Measurements from ENCODE around the gene TBC1D2. TPM values are rescaled to one million over a fixed set of nuclear protein-coding genes. Genes with fewer than 3 reads are reported as not detected.

The TBC1D2 gene
- total RNA-seq, 3 donors from 2014 or later (not counting 1 experiment from before 2014, with no cell fraction given): 5.0 to 8.9 (median 7.0) TPM

GRCh38 chr9:98295824-98296223, 40.4 kb upstream of the TBC1D2 start:
- H3K27me3 ChIP-seq (ENCODE audit: control insufficient read depth, insufficient read depth, low read length): no peaks in the 10 kb centered on the region
- ATAC-seq: no peak
- H3K9me3 ChIP-seq (ENCODE audit: control insufficient read depth, insufficient read depth, low read length): no peaks in the 10 kb centered on the region
- WGBS (ENCODE audit: insufficient coverage): 88% methylated on average over 3 of the region's 6 CpGs
- no peaks in the 10 kb centered on the region for H3K9me3 Mint-ChIP-seq
- no peak overlapping the region for H3K4me3 ChIP-seq (ENCODE audit: low read length)
- no peak overlapping the region for H3K27ac Mint-ChIP-seq
- H3K36me3 ChIP-seq (ENCODE audit: control insufficient read depth, insufficient read depth, low read length): no peaks in the 10 kb centered on the region
- no peak overlapping the region for H3K27ac ChIP-seq (ENCODE audit: low read length)
- H3K36me3 Mint-ChIP-seq: no peaks in the 10 kb centered on the region
- TF ChIP-seq CTCF (IDR thresholded peaks at IDR 0.05): no peak
- H3K4me1 ChIP-seq (ENCODE audit: control insufficient read depth, insufficient read depth, low read length): no peaks in the 10 kb centered on the region
- DNase-seq: no peak
- no peak overlapping the region for H3K4me3 Mint-ChIP-seq
- no peaks in the 10 kb centered on the region for H3K4me1 Mint-ChIP-seq
- peaks cover 4 to 12% of the 10 kb centered on the region in 2 donors for H3K27me3 Mint-ChIP-seq (ENCODE audit: low read depth in 2 of 2)
- intact Hi-C loops (cut with micrococcal nuclease): no loop called here

- no peak overlapping the region for H3K4me3 Mint-ChIP-seq
- no peak for TF ChIP-seq CTCF (IDR thresholded peaks at IDR 0.05)
- H3K36me3 Mint-ChIP-seq: no peaks in the 10 kb centered on the region
- WGBS (ENCODE audit: insufficient coverage): 74% methylated on average over 5 of the region's 5 CpGs
- H3K4me1 Mint-ChIP-seq: no peaks in the 10 kb centered on the region
- Histone ChIP-seq H3K4me3 (ENCODE audit: low read length) (no peak overlapping the region), H3K27ac (ENCODE audit: low read length) (no peak overlapping the region), H3K4me1 (ENCODE audit: control insufficient read depth, insufficient read depth, low read length) (no peaks in the 10 kb centered on the region), H3K9me3 (ENCODE audit: control insufficient read depth, insufficient read depth, low read length) (no peaks in the 10 kb centered on the region), H3K36me3 (ENCODE audit: control insufficient read depth, insufficient read depth, low read length) (no peaks in the 10 kb centered on the region), H3K27me3 (ENCODE audit: control insufficient read depth, insufficient read depth, low read length) (no peaks in the 10 kb centered on the region)
- no peaks in the 10 kb centered on the region for H3K9me3 Mint-ChIP-seq
- intact Hi-C loops (cut with micrococcal nuclease): no loop called here
- H3K27me3 Mint-ChIP-seq (ENCODE audit: low read depth in 2 of 2): peaks cover 7 to 12% of the 10 kb centered on the region in 2 donors
- ATAC-seq (no peak), DNase-seq (no peak)
- H3K27ac Mint-ChIP-seq: no peak overlapping the region
Observed at GRCh38 chr9:98291820-98292219, 36.4 kb upstream of the TBC1D2 start.

DNA sequence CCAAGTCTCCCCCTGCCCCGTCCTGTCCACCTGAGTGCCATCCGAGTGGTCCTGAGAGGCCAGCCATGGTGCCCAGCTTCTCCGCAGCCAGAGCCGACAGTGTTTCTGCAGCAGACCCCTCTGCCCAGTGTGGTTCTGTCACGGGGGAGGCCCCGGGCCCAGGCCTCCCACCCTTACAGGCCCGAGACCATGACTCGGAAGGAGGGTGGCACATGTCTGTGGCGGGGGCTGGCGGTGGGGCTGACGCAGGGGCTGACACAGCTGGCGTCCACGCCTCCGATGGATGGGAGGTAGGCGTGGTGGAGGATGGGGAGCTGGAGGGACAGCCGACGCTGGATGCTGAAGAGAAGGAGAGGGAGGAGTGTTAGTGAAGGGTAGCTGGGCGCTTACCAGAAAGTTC, 35.0 kb upstream of the TBC1D2 start:
- DNase-seq: no peak
- Histone ChIP-seq H3K4me1 (ENCODE audit: control insufficient read depth, insufficient read depth, low read length) (no peaks in the 10 kb centered on the region), H3K9me3 (ENCODE audit: control insufficient read depth, insufficient read depth, low read length) (no peaks in the 10 kb centered on the region), H3K27me3 (ENCODE audit: control insufficient read depth, insufficient read depth, low read length) (no peaks in the 10 kb centered on the region), H3K36me3 (ENCODE audit: control insufficient read depth, insufficient read depth, low read length) (no peaks in the 10 kb centered on the region), H3K27ac (ENCODE audit: low read length) (no peak overlapping the region), H3K4me3 (ENCODE audit: low read length) (no peak overlapping the region)
- no peaks in the 10 kb centered on the region for H3K9me3 Mint-ChIP-seq
- peaks cover 7 to 12% of the 10 kb centered on the region in 2 donors for H3K27me3 Mint-ChIP-seq (ENCODE audit: low read depth in 2 of 2)
- TF ChIP-seq CTCF (IDR thresholded peaks at IDR 0.05): no peak
- H3K4me3 Mint-ChIP-seq: no peak overlapping the region
- no peak for ATAC-seq
- no peaks in the 10 kb centered on the region for H3K4me1 Mint-ChIP-seq
- intact Hi-C loops (cut with micrococcal nuclease): no loop called here
- WGBS (ENCODE audit: insufficient coverage): 91% methylated on average over 18 of the region's 18 CpGs
- no peaks in the 10 kb centered on the region for H3K36me3 Mint-ChIP-seq
- no peak overlapping the region for H3K27ac Mint-ChIP-seq

DNA sequence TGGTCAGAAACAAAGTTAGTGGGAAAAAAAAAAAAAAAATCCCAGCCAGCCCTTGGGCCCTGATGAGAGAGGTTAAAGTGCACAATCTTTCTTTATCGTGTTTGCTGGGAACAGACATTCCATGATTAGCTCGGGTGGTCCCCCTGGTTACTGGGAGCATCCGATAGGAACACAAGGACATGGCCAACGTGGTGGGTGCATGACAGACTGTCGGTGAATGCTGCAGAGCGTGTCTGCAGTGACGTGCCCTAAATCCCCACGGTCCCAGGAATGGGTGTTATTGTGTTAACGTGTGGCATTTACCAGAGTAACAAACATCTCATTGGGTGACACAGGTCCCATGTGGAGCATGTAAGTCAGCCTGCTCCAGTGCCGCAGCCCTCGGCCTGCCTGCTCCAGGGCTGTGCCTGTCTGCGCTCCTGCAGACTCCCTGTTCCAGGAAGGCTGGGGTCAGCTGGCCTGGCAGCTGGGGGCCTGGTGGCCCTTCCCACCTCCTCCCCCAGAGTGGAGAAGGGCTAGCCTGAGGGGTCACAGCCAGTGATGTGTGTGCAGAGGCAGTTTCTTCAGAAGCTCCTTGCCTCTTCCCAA, 34.3 kb upstream of the TBC1D2 start:
- intact Hi-C loops (cut with micrococcal nuclease): no loop called here
- Histone ChIP-seq H3K36me3 (ENCODE audit: control insufficient read depth, insufficient read depth, low read length) (no peaks in the 10 kb centered on the region), H3K4me3 (ENCODE audit: low read length) (no peak overlapping the region), H3K4me1 (ENCODE audit: control insufficient read depth, insufficient read depth, low read length) (no peaks in the 10 kb centered on the region), H3K9me3 (ENCODE audit: control insufficient read depth, insufficient read depth, low read length) (no peaks in the 10 kb centered on the region), H3K27ac (ENCODE audit: low read length) (no peak overlapping the region), H3K27me3 (ENCODE audit: control insufficient read depth, insufficient read depth, low read length) (no peaks in the 10 kb centered on the region)
- TF ChIP-seq CTCF (IDR thresholded peaks at IDR 0.05): no peak
- Mint-ChIP-seq H3K27me3 (ENCODE audit: low read depth in 2 of 2) (peaks cover 3 to 12% of the 10 kb centered on the region in 2 donors), H3K4me3 (no peak overlapping the region), H3K9me3 (no peaks in the 10 kb centered on the region), H3K27ac (no peak overlapping the region), H3K4me1 (no peaks in the 10 kb centered on the region), H3K36me3 (no peaks in the 10 kb centered on the region)
- no peak for DNase-seq
- WGBS (ENCODE audit: insufficient coverage): 94% methylated on average over 12 of the region's 12 CpGs
- ATAC-seq: no peak
